Activated naive CD4-positive, alpha-beta T cell treated with anti-CD3 and anti-CD28 coated beads, Interleukin-2, amount 50 U/mL, for 72 hours (primary cell): Measurements from ENCODE around the gene RGS10. TPM values are rescaled to one million over a fixed set of nuclear protein-coding genes. Genes with fewer than 3 reads are reported as not detected.
"Not testable (repeated sequence)": the region's sequence is repeated elsewhere in the genome, so short reads cannot be mapped to it uniquely, and the experiment has no call there.

Experiments
- ATAC-seq, 2 donors: fragments of 150-1000 bp; cut with Tn5 transposase; 2 replicates each; pipeline ENCODE4 v1.10.0; 2021; ENCODE audit warnings: mild to moderate bottlenecking in 2 of 2, moderate library complexity in 2 of 2
- DNase-seq, 2 donors: peaks; one replicate each; pipeline ENCODE4 v3.0.0; 2021 to 2022; ENCODE audit warnings: low spot score in 2 of 2
- H3K27ac Mint-ChIP-seq, 2 donors: one replicate each; pipeline ENCODE4 v1.8.0; 2022; ENCODE audit warnings: mild to moderate bottlenecking in 2 of 2, mixed read lengths in 2 of 2
- H3K36me3 Mint-ChIP-seq, 2 donors: one replicate each; pipeline ENCODE4 v1.8.0; 2022; ENCODE audit warnings: mixed read lengths in 2 of 2
- H3K9me3 Mint-ChIP-seq, 2 donors: one replicate each; pipeline ENCODE4 v1.8.0; 2022; ENCODE audit warnings: mixed read lengths in 2 of 2
- total RNA-seq, 2 donors: library from RNA; stranded (reverse); gene quantifications; one replicate each; pipeline ENCODE4 v1.2.3, GENCODE V29; 2022

Gene RGS10
- total RNA-seq, 2 donors from 2014 or later, result 183 to 251 TPM

- Mint-ChIP-seq H3K27ac (peak overlapping the region in 1 of 2 donors; percentile 22), H3K9me3 (peaks cover 0 to 5% of the 10 kb centered on the region in 2 donors), H3K36me3 (no peaks in the 10 kb centered on the region)
- ATAC-seq, result no peak
- DNase-seq, result no peak
Observed at GRCh38 chr10:119473771-119474170, 68.7 kb downstream of the RGS10 start.

GRCh38 chr10:119470920-119471702 is 71.4 kb downstream of the RGS10 start:
- Mint-ChIP-seq H3K27ac (no peak overlapping the region), H3K9me3 (peaks cover 0 to 5% of the 10 kb centered on the region in 2 donors), H3K36me3 (no peaks in the 10 kb centered on the region)
- DNase-seq, result no peak
- no peak for ATAC-seq

GRCh38 chr10:119469846-119470245 is 72.7 kb downstream of the RGS10 start:
- H3K36me3 Mint-ChIP-seq, result no peaks in the 10 kb centered on the region
- DNase-seq, result no peak
- H3K27ac Mint-ChIP-seq, result no peak overlapping the region
- no peak for ATAC-seq
- H3K9me3 Mint-ChIP-seq, result peaks cover 3 to 5% of the 10 kb centered on the region in 2 donors

GRCh38 chr10:119469325-119469707 is 73.2 kb downstream of the RGS10 start:
- no peaks in the 10 kb centered on the region for H3K36me3 Mint-ChIP-seq
- H3K27ac Mint-ChIP-seq, result no peak overlapping the region
- H3K9me3 Mint-ChIP-seq, result peaks cover 4 to 5% of the 10 kb centered on the region in 2 donors
- DNase-seq (no peak), ATAC-seq (no peak)

- no peak for DNase-seq
- H3K27ac Mint-ChIP-seq, result no peak overlapping the region
- no peak for ATAC-seq
- peaks cover 0 to under 1% of the 10 kb centered on the region in 2 donors for H3K36me3 Mint-ChIP-seq
- peaks cover under 1 to 4% of the 10 kb centered on the region in 2 donors for H3K9me3 Mint-ChIP-seq
Observed at GRCh38 chr10:119468542-119469324, 73.8 kb downstream of the RGS10 start.

GRCh38 chr10:119466655-119467054 is 75.9 kb downstream of the RGS10 start:
- ATAC-seq (peak; percentile 42 to 99), DNase-seq (peak in 1 of 2 donors; percentile 77)
- Mint-ChIP-seq H3K9me3 (peaks cover 8 to 13% of the 10 kb centered on the region in 2 donors), H3K36me3 (peaks cover 14 to 16% of the 10 kb centered on the region in 2 donors), H3K27ac (no peak overlapping the region)

- DNase-seq, result no peak
- Mint-ChIP-seq H3K27ac (no peak overlapping the region), H3K9me3 (peaks cover 8 to 13% of the 10 kb centered on the region in 2 donors), H3K36me3 (peaks cover 14 to 16% of the 10 kb centered on the region in 2 donors)
- no peak for ATAC-seq
Observed at GRCh38 chr10:119466076-119466475, 76.4 kb downstream of the RGS10 start.

GRCh38 chr10:119465085-119465484 is 77.4 kb downstream of the RGS10 start:
- Mint-ChIP-seq H3K36me3 (peaks cover 14 to 16% of the 10 kb centered on the region in 2 donors), H3K27ac (no peak overlapping the region), H3K9me3 (peaks cover 8 to 13% of the 10 kb centered on the region in 2 donors)
- ATAC-seq (no peak), DNase-seq (no peak)

- H3K36me3 Mint-ChIP-seq, result peaks cover 14 to 16% of the 10 kb centered on the region in 2 donors
- H3K27ac Mint-ChIP-seq, ATAC-seq, DNase-seq: not testable (repeated sequence)
- peaks cover 8 to 13% of the 10 kb centered on the region in 2 donors for H3K9me3 Mint-ChIP-seq
Observed at GRCh38 chr10:119463195-119463594, 79.3 kb downstream of the RGS10 start.

GRCh38 chr10:119462773-119463172 is 79.7 kb downstream of the RGS10 start:
- ATAC-seq (no peak), DNase-seq (no peak)
- Mint-ChIP-seq H3K27ac (peak overlapping the region in 1 of 2 donors; percentile 37), H3K36me3 (peaks cover 14 to 16% of the 10 kb centered on the region in 2 donors), H3K9me3 (peaks cover 8 to 13% of the 10 kb centered on the region in 2 donors)

GRCh38 chr10:119461923-119462322 is 80.6 kb downstream of the RGS10 start:
- Mint-ChIP-seq H3K36me3 (peaks cover 14 to 16% of the 10 kb centered on the region in 2 donors), H3K27ac (peak overlapping the region; percentile 37 to 65), H3K9me3 (peaks cover 8 to 13% of the 10 kb centered on the region in 2 donors)
- DNase-seq (no peak), ATAC-seq (no peak)

- peak; percentile 67 to 90 for ATAC-seq
- Mint-ChIP-seq H3K36me3 (peaks cover 14 to 16% of the 10 kb centered on the region in 2 donors), H3K27ac (peak overlapping the region in 1 of 2 donors; percentile 65), H3K9me3 (peaks cover 8 to 13% of the 10 kb centered on the region in 2 donors)
- no peak for DNase-seq
Observed at GRCh38 chr10:119461380-119461779, 81.1 kb downstream of the RGS10 start.

- peak in 1 of 2 donors; percentile 12 for ATAC-seq
- H3K36me3 Mint-ChIP-seq, result peaks cover 14 to 16% of the 10 kb centered on the region in 2 donors
- H3K27ac Mint-ChIP-seq, result peak overlapping the region in 1 of 2 donors; percentile 65
Observed at GRCh38 chr10:119460369-119461195, 81.9 kb downstream of the RGS10 start.

GRCh38 chr10:119459681-119460340 is 82.7 kb downstream of the RGS10 start:
- DNase-seq (no peak), ATAC-seq (no peak)
- no peak overlapping the region for H3K27ac Mint-ChIP-seq
- peaks cover 14 to 16% of the 10 kb centered on the region in 2 donors for H3K36me3 Mint-ChIP-seq
- H3K9me3 Mint-ChIP-seq, result peaks cover 5 to 13% of the 10 kb centered on the region in 2 donors

More at GRCh38 chr10:119460369-119461195, 81.9 kb downstream of the RGS10 start:
- no peak for DNase-seq
- peaks cover 8 to 13% of the 10 kb centered on the region in 2 donors for H3K9me3 Mint-ChIP-seq

- DNase-seq (no peak), ATAC-seq (no peak)
- Mint-ChIP-seq H3K27ac (no peak overlapping the region), H3K9me3 (peaks cover under 1 to 7% of the 10 kb centered on the region in 2 donors), H3K36me3 (peaks cover 8 to 12% of the 10 kb centered on the region in 2 donors)
Observed at GRCh38 chr10:119457966-119458766, 84.4 kb downstream of the RGS10 start.
